Purkinje cell (primary cell): ENCODE measurements around the gene CSN3. TPM values are rescaled to one million over a fixed set of nuclear protein-coding genes. Genes with fewer than 3 reads are reported as not detected.

Experiments
- polyA plus RNA-seq: library from polyadenylated mRNA; unstranded; fragments of >200 nt; fragmentation: Nextera tagmentation; gene quantifications from 2 replicates; pipeline ENCODE4 v1.2.1, GENCODE V29; 2014

The CSN3 gene
- not detected in 2 replicates for polyA plus RNA-seq

GRCh38 chr4:70242297-70242696 lies at the start of gene CSN3:
CSN3 (plus strand) TSS chr4:70242597; CDS start chr4:70244820, 2,223 bp downstream.

GRCh38 chr4:70195425-70195824 lies 47.0 kb upstream of the CSN3 start, which contains the start of gene ODAM:
ODAM (plus strand) TSS chr4:70195725; CDS start chr4:70196544, 819 bp downstream.

GRCh38 chr4:70225824-70226223 lies 16.6 kb upstream of the CSN3 start, which contains the start of gene FDCSP:
FDCSP (plus strand) TSS chr4:70226124; CDS start chr4:70231195, 5,071 bp downstream.

Other genes with a start within 250 kb of the CSN3 start
- gene STATH, start 246.6 kb upstream of the CSN3 start, polyA plus RNA-seq: not detected in 2 replicates
- not detected in 2 replicates for gene HTN3, start 214.1 kb upstream of the CSN3 start, polyA plus RNA-seq
- not detected in 2 replicates for gene HTN1, start 192.2 kb upstream of the CSN3 start, polyA plus RNA-seq
- gene PRR27, start 88.4 kb upstream of the CSN3 start, polyA plus RNA-seq: not detected in 2 replicates
- not detected in 2 replicates for gene ODAM, start 46.9 kb upstream of the CSN3 start, polyA plus RNA-seq
- gene FDCSP, start 16.5 kb upstream of the CSN3 start, polyA plus RNA-seq: not detected in 2 replicates
- not detected in 2 replicates for gene CABS1, start 92.4 kb downstream of the CSN3 start, polyA plus RNA-seq
- not detected in 2 replicates for gene SMR3A, start 118.2 kb downstream of the CSN3 start, polyA plus RNA-seq
- not detected in 2 replicates for gene SMR3B, start 140.5 kb downstream of the CSN3 start, polyA plus RNA-seq
- not detected in 2 replicates for gene OPRPN, start 155.3 kb downstream of the CSN3 start, polyA plus RNA-seq
- not detected in 2 replicates for gene MUC7, start 229.6 kb downstream of the CSN3 start, polyA plus RNA-seq